SU-DHL-6 (cell line): Measurements from ENCODE around the gene CLPTM1L.

Experiments used
- H2AFZ ChIP-seq: fragments of 200-600 bp; sonication (generic); 2 replicates; pipeline ENCODE4 v1.6.1; 2014; ENCODE audit warnings: low read depth, mild to moderate bottlenecking, moderate library complexity, mixed read lengths, antibody characterized with exemption, low read length; ENCODE audit not compliant: severe bottlenecking
- H3F3A ChIP-seq: fragments of 200-600 bp; shearing (Covaris generic); 2 replicates; pipeline ENCODE4 v1.6.0; 2016; ENCODE audit warnings: antibody characterized with exemption, mild to moderate bottlenecking; ENCODE audit not compliant: insufficient read depth
- H3K27ac ChIP-seq: fragments of 200-600 bp; sonication (generic); 2 replicates; pipeline ENCODE4 v1.5.1; 2016; ENCODE audit warnings: low read depth, mild to moderate bottlenecking, low read length, moderate library complexity, mixed read lengths
- H3K27me3 ChIP-seq: fragments of 200-600 bp; sonication (generic), shearing (Covaris generic); 2 replicates; pipeline ENCODE4 v1.6.0; 2014; ENCODE audit warnings: mild to moderate bottlenecking, low read length
- H3K36me3 ChIP-seq: fragments of 200-600 bp; sonication (generic); 2 replicates; pipeline ENCODE4 v1.6.1; 2014; ENCODE audit warnings: mild to moderate bottlenecking, low read length, mixed read lengths
- H3K4me2 ChIP-seq: fragments of 300-600, 200-600 bp; shearing (Covaris generic), sonication (generic); 2 replicates; pipeline ENCODE4 v1.6.0; 2014; ENCODE audit warnings: low read length, low read depth, mild to moderate bottlenecking; ENCODE audit not compliant: poor library complexity, severe bottlenecking
- H3K4me3 ChIP-seq: fragments of 200-600 bp; sonication (generic); 2 replicates; pipeline ENCODE4 v1.5.1; 2014; ENCODE audit warnings: antibody characterized with exemption, low read length, mild to moderate bottlenecking, mixed read lengths; ENCODE audit not compliant: insufficient read depth, poor library complexity, severe bottlenecking
- H3K79me2 ChIP-seq: fragments of 200-600 bp; sonication (generic); 2 replicates; pipeline ENCODE4 v1.6.1; 2014; ENCODE audit warnings: mild to moderate bottlenecking, low read length, moderate library complexity; ENCODE audit not compliant: insufficient read depth
- H3K9ac ChIP-seq: fragments of 200-600 bp; sonication (generic); 2 replicates; pipeline ENCODE4 v1.7.0; 2014; ENCODE audit warnings: mild to moderate bottlenecking, low read length
- H3K9me2 ChIP-seq: fragments of 200-600 bp; sonication (generic); replicated peaks from 2 replicates; pipeline ENCODE4 v1.6.1; 2014; ENCODE audit warnings: low read length; ENCODE audit not compliant: insufficient read depth
- H3K9me3 ChIP-seq: fragments of 200-600 bp; sonication (generic); 2 replicates; pipeline ENCODE4 v1.6.1; 2014; ENCODE audit warnings: low read length, mixed read lengths; ENCODE audit not compliant: insufficient read depth
- H4K20me1 ChIP-seq: fragments of 200-600 bp; sonication (generic); 2 replicates; pipeline ENCODE4 v1.6.1; 2014; ENCODE audit warnings: low read depth, mild to moderate bottlenecking, antibody characterized with exemption, low read length, moderate library complexity, mixed read lengths
- CTCF ChIP-seq: fragments of 200-600 bp; sonication (generic); IDR thresholded peaks from one replicate; pipeline ENCODE4 v1.5.1; 2017; ENCODE audit warnings: antibody characterized with exemption, mild to moderate bottlenecking, low read length, moderate library complexity; ENCODE audit not compliant: insufficient read depth, poor library complexity, severe bottlenecking
- EZH2phosphoT487 ChIP-seq: fragments of 200-600 bp; sonication (generic), shearing (Covaris generic); conservative IDR thresholded peaks from 2 replicates; pipeline ENCODE4 v1.6.1; 2018; ENCODE audit warnings: mild to moderate bottlenecking, antibody characterized with exemption, low read length, moderate library complexity, mixed read lengths

The CLPTM1L gene

GRCh38 chr5:1320436-1321344, 24.2 kb downstream of the CLPTM1L start:
- Histone ChIP-seq H3K4me2 (no peak overlapping the region), H3K9me3 (no peaks in the 10 kb centered on the region), H3K9ac (no peak overlapping the region), H3K79me2 (no peaks in the 10 kb centered on the region; the same call in 1 of the 2 replicates), H3K9me2 (no peaks in the 10 kb centered on the region), H3K36me3 (peaks cover 21% of the 10 kb centered on the region; the same call in 1 of the 2 replicates), H3K27me3 (no peaks in the 10 kb centered on the region), H2AFZ (no peak overlapping the region), H3K27ac (no peak overlapping the region), H3K4me3 (no peak overlapping the region), H4K20me1 (no peaks in the 10 kb centered on the region), H3F3A (peaks cover 27% of the 10 kb centered on the region)
- no peak for TF ChIP-seq EZH2phosphoT487
- no peak for TF ChIP-seq CTCF

- Histone ChIP-seq H3K27ac (peak overlapping the region; percentile 16; the same call in 1 of the 2 replicates), H4K20me1 (no peaks in the 10 kb centered on the region), H3K79me2 (no peaks in the 10 kb centered on the region; the same call in 1 of the 2 replicates), H3K9ac (no peak overlapping the region), H3K9me3 (no peaks in the 10 kb centered on the region), H3K9me2 (no peaks in the 10 kb centered on the region), H3K4me3 (no peak overlapping the region), H3K4me2 (no peak overlapping the region), H3F3A (peaks cover 37% of the 10 kb centered on the region), H3K36me3 (peaks cover 16% of the 10 kb centered on the region; the same call in 1 of the 2 replicates), H2AFZ (no peak overlapping the region), H3K27me3 (no peaks in the 10 kb centered on the region)
- TF ChIP-seq EZH2phosphoT487 (no peak), CTCF (no peak)
These were observed 25.3 kb downstream of the CLPTM1L start for GRCh38 chr5:1319436-1320256.

GRCh38 chr5:1318659-1319251, 26.1 kb downstream of the CLPTM1L start:
- H3K9ac ChIP-seq, result no peak overlapping the region
- no peak overlapping the region for H2AFZ ChIP-seq
- H3K9me2 ChIP-seq, result no peaks in the 10 kb centered on the region
- H3K36me3 ChIP-seq, result peaks cover 16% of the 10 kb centered on the region; the same call in 1 of the 2 replicates
- no peaks in the 10 kb centered on the region; the same call in 1 of the 2 replicates for H3K79me2 ChIP-seq
- H3K4me3 ChIP-seq, result no peak overlapping the region
- no peak overlapping the region for H3K4me2 ChIP-seq
- H3F3A ChIP-seq, result peaks cover 46% of the 10 kb centered on the region
- H3K27me3 ChIP-seq, result no peaks in the 10 kb centered on the region
- H3K27ac ChIP-seq, result peak overlapping the region; percentile 97; the same call in 1 of the 2 replicates
- H3K9me3 ChIP-seq, result no peaks in the 10 kb centered on the region
- no peaks in the 10 kb centered on the region for H4K20me1 ChIP-seq
- TF ChIP-seq EZH2phosphoT487 (no peak), CTCF (no peak)
